NCI-H2029 treated with DMSO at 0.1 percent for 48 hours (cell line): ENCODE measurements around the gene GLI2.

Source experiments
- DNase-seq: peaks from one replicate; lab custom pipeline; 2025; lab: John Stamatoyannopoulos, UW

The GLI2 gene

DNA sequence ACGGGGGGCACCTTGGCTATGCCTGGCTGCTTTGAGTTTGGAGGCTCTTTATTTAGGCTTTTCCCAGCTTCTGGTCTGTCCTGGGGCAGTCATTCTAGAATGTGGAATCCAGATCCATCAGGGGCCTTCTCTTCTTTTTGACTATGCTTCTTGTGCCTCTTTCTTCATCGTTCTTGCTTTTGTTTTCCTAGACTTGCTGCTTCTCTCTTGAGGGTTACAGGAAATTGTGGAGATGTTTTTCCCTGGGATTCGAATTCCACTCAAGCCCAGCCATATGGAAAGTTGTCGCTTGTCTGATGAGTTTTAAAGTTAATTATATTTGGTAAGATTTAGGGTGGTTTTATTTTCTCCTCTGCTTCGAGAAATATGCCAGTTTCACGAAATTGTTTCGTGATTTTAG is 2.4 kb downstream of the GLI2 start:
- no peak for DNase-seq

DNA sequence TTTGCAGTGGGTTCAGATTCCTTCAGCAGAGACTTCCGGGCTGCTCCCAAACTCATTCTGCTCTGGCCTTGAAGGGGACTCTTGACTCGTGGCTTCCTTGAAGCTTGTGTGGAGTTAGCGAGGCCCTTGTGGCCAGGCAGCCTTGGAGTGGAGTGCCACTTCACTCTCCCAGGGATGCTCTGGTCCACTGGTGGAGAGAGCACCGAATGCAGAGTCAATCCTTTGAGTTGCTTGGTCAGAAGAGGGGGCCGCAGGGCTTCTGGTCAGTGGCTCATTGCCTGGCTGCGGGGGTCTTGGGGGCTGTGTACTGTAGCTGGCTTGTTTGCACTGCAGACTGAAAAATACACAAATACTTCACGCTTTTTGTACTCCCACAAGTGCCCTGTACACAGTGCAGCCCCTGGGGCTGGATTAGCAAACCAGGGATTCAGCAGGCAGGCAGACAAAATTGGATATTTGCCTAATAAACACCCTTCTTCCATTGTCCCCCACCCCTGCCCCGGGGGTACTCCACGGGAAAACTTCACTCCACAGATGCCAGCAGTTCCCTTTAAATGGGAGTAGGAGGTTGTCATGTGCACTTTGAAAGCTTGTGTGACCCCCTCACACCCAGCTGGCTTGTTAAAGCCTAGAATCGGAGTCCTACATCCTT is 3.2 kb downstream of the GLI2 start:
- DNase-seq: no peak

DNA sequence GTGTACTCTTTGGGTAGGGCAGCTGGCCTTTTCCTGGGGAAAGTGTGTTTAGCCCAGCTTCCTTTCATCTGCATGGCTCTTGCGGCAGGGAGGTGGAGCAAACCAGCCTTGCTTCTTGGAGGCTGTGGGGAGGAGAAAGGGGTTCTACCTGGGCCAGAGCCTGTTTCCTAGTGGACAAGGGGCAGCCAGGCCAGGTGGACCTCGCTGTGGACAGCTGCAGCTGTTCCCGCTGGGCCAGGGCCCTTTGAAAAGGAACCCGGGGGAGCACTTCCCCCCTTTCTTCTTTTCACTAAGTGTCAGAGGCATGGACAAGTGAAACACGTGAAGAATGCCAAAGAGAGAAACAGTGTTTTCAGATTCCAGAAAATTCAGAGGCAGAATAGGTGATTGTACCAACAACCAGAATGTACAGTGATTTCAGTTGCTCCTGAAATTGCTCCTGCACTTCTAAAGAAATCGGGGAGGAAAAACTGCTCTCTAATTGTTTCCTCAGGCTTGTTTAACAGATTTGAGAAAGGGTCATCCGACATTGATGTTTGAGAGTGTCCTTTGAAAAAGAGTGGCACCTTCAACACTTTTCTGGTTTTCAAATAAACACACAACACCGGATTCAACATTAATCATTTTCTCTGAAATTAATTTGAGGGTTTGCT is 3.9 kb downstream of the GLI2 start:
- DNase-seq: no peak

DNA sequence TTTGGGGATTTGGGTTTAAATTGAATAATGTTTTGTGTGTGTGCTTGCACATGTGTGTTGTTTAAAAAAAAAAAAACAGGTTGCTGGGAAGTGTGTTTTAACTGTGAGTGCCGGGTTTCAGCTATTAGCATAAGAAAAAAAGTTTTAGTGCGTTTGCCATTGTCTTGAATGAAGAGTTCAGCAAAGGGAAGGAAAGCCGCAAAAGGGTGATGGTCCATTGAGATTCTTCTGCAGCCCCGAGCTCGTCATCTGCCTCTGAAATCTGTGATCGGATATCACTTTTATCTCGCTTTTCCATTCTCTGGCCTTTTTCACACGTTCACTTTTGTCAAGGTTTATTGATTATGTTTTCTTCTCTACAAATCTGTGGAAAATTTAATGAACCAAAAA is 4.7 kb downstream of the GLI2 start:
- no peak for DNase-seq

DNA sequence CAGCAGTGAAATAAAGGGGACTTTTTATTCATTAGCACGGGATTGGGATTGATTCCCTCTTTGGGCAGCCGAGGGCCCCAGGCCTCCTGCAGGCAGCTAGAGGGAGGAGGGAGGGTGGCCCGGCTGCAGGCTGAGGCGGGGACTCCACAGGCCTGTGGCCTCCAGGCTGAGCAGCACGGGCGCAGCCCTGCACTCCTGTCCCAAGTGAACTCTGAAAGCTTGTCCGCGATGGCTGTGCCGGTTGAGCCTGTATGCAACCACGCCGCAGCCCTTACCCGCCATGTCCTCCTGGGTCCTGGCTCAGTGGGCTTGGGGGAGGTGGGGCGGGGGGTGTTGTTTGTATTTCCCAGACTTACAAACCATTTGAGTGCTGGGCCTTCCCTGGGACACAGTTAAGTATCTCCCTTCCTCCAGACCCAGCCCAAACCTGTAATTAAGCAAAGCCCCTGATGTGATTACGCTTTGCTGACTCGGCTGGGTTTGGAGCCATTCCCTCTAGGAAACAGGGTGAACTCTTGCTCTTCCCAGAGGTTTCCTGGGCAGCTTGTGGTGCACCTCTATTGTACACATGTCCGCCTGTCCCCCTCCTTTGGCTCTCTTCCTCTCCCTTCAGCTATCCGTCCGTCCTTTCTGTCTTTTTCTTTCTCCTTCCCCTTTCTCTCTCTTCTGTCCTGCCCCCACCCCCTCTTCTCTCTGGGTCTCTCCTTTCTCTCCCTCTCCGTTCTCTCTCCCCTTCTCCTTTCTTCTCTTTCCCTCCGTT is 5.3 kb downstream of the GLI2 start:
- no peak for DNase-seq

DNA sequence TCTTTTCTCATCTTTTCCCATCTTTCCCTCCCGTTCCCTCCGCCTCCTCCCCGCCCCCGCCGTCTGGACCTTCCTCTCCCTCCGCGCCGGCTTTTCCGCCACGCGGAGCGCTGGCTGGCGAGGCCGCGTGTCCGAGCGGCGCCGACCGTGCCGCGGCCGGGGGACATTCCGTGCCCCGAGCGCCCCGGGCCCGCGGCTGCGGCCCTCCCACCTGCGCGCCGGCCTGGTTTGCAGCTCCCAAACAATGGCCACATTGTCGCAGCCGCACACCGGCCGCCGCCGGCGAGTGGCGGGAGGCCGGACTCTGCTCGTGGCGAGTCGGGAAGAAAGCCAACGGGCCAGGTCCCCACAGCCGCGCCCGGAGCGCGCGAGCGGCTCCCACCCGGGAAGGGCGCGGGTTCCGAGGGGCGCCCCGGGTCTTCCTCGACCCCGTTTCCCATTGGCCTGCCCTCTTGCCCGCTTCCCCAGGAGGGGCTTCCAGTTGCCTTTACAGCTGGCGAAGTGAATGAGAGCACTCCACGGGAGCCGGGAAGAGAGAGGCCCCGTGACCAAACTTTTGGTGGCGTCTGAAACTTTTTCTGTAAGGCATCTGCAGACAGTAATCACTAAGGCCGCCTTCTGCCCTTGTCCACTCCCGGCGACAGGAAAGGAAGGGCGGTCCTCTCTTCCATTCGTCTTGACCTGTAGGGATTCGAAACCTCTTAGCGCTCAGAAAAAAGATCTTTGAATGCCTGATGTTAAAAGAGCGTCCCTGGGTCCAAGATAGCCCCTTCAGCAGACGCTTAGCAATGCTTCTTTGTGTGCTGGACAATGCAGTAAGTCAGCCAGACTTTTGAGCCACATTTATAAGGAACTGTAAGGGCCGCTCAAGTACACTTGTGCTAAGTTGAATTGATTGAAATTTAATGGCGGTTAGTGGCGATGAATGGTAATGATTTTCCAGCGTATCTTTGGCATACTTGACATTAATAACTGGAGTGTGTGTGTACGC is 6.2 kb downstream of the GLI2 start:
- no peak for DNase-seq

DNA sequence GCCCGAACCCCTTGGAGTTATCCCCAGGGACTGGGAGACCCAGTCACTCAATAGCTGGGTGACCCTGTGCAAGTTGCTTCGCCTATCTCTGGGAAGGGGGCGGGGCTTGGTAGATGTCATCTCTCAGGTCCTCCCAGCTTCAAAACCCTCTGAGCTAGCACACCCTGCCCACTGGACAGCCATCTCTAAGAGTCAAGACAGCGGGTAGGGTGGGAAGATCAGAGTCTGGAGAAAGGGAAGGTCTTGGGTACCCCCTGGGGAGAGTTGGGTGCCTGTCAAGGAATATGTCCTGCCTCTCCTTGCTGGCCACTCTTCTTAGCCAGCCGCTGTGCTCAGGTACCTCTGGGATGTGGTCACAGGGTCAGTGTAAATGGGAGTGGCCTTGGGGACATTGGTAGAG is 8.0 kb downstream of the GLI2 start:
- DNase-seq: no peak

DNA sequence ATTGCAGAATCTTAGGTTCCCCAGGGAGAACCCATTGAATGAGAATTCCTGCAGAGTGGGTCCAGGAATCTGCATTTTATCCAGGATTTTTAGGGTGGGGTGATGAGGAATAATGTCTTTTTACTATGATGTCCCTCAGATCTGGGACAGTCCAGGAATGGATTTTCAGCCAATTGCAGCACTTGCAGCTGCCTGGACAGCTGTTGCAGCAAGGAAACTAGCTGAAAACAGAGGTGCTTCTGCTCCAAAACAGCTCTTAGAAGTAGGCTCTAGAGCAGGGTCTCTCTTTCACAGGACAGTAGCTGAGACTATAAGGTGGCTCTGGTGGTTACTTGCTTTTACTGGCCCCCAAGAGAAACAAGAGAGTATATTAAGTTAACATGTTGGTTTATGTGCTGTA is 9.1 kb downstream of the GLI2 start:
- no peak for DNase-seq

DNA sequence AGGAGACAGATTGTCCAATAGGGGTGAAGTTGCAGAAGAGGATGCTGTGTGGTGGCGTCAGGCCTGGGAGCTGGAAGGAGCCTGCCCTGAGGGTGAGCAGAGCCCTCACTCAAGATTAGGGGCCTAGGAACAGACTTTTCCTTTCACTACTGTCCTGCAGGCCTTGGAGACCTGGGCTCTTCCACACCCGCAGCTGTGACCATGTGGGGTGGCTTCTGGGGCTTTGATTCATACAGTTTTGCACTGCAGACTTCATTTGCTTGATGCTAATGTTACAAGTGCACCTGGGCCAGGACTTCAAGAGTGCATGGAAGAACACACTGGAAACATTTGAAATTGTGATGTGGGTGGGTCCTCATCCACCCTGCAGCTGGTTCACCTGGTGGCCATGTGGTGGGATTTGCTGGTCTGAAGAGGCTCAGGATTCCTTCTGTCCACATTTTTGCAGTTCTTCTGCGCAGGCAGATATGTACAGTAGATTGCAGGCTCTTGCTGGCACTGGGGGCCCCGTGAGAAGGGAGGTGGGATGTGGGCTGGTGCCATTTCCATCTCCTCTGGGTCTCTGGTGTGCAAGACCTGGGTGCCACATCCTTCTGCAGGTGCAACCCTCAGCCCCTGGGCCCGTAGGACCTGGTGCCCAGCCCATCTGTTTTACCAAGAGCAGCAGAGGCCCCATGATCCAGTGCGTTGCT is 9.9 kb downstream of the GLI2 start:
- DNase-seq: no peak

DNA sequence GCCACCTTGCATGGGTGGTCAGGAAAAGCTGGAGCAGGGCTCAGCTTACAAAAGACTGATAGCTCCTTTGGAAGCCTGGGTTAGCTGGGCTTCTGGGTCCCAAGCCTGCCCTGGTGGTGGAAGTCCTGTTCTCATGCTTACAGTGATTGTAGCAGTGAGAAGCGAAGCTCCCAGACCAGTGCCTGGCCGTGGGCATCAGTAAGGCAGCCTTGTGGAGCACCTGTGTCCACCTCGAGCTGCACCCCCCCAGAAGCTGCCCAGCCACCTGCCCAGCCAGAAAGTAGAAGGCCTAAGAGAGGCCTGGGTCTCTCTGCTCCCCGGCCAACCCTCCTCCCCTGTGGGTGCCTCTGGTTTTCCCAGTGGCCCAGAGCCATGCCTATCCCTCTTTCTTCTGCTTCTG is 10.5 kb downstream of the GLI2 start:
- no peak for DNase-seq

DNA sequence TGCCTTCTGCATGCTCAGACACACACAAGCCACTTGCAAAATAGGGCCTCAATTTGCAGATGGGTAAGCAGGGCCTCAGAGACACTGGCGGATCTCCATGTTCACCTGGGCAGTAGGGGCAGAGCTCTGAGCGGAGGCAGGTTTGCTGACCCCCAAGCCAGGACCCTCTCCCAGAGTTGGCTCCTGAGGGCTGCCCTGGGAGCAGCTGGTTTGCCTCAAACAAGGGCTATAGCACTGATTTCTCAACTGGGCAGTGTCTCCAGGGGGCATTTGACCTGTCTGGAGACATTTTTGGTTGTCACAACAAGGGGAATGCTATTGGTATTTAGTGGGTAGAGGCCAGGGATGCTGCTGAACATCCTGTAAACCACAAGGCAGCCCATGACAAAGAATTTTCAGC is 11.6 kb downstream of the GLI2 start:
- DNase-seq: no peak

DNA sequence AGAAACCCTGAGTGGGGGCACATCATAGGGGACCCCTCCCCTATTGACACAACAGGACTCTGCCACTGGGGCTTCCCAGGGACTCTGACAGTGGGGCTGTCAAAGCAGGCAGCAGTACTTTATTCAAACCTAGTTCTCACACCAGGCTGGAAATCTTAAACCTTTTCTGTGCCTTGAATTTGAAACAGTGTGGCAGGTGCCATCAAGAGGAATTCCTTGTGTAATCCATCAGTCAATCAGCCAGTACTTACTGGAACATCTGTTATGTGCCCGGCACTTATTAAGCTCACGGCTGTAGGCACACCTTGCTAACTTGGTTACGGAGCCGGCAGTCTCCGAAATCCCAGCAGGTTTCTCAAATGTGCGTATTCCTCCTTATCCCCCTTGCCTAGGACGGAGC is 12.0 kb downstream of the GLI2 start:
- DNase-seq: no peak

DNA sequence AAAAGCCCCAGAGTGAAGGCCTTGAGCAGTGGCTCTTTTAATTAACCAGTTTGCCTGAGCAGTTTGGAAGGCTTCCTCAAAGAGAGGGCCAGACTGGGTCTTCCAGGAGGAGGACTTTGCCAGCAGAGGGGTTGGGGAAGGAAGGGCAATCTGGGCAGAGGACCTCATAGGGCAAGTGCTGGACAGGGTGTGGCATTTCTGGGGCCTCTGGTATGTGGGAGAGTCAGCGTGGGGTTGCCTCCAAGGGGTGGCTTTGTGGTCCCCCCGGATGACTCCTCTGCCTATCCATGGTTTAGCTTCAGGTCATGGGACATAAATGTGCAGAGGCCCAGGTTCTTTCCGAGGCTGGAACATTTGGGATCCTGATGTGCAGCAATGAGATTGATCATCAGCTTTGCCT is 12.6 kb downstream of the GLI2 start:
- DNase-seq: no peak

DNA sequence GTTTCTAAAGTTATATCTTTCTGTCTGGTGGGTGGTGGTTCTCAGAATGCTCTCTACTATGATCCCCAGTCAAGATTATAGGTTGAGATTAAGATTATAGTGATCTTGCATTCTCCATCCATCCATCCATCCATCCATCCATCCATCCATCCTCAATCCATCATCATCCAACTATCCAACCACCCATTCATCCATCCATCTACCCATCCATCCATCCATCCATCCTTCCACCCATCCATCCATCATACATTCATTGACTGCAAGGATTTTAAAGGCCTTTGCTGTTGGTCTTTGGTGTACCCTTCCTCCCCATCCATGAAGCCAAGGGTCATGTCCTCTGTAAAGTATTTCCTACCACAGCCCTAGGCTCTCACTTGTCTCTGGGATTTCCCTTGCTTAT is 13.1 kb downstream of the GLI2 start:
- DNase-seq: no peak

DNA sequence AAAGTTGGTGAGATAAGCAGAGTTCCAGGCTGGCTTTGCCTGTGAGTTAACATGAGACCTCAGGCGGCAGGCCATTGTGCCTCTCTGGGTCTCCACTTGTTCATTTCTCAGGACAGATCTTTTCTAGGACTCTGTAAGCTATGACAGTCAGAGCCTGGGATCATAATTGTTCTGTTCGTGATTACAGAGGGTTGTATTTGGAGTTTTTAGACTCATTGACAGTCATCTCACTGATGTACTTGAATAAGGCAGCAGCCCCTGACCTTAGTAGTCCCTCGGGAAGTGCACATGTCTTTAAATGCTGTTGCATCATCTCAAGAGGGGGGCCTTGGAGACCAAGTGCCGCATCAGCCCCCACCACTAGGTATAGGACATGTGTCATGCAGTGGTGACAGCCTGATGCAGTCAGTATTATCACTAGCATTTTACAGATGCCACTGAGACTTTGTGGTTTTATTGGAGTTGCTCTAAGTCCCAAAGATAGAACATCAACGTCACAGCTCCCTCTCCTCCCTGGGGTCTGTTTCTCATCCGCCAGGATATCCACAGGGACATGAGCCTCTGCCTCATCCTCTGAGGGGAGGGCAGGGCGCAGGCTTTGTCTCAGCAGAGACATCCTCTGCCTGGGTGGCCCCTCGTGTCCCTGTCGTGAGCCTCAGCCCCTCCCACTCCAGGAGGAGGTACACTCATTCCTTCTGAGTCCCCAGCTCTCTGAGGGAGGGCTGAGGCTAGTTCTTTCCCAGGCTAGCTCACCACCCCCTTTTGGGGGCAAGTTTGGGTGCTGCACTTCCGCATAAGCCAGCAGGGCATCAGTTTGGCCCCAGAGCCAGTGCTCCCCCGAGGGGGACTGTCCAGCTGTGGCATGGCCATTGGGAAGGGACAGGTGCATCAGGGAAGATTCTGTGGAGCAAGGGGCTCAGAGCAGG is 14.1 kb downstream of the GLI2 start:
- no peak for DNase-seq

DNA sequence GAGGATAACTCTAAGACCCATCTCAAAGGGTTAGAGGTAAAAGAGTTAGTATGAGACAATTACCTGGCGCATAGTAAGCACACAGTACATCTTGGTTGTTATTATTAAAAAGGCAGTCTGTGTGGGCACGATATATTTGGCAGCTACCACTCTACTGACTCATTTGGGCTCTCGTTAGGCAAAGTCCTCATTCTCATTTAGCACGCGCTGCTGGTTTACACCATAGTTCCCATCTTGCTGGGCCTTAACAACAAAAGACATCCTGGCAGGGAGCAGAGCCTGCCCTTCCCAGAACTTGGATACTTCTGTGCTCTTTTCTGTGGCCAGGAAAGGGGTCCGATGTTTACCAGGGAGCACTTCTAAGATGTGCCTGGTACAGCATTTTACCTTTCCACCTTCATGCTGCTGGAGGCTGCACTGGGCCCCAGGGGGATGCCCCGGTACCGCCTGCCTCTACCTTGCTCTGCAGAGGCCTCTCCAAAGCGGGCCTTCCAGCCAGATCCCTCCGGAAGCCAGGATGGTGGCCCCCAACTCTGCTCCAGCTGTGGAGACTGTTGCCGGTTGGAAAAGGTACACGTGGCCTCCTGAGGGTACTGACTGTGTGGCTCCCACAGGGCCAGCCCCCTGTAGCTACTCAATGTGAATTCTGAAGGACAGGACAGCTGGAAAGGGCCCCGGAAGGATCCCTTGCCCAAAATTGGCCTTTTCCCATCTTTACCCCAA is 15.0 kb downstream of the GLI2 start:
- no peak for DNase-seq

DNA sequence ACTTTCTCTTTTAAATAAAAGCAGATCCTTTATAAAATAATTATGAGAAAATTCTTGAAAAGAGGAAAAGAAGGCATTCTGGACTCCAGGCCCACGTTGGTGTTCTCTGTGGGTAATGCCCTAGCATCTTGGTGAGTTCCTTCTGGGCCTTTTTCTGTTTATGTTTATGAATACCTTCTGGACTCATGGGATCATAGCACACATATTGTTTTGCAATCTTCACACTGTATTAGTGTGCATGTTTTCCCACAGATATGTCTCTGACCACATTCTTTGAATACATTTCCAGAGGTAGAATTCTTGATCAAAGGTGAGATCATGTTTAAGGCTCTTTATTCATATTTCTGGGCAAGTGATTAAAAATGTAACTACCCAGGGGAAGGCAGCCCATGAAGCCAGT is 15.9 kb downstream of the GLI2 start:
- DNase-seq: no peak

DNA sequence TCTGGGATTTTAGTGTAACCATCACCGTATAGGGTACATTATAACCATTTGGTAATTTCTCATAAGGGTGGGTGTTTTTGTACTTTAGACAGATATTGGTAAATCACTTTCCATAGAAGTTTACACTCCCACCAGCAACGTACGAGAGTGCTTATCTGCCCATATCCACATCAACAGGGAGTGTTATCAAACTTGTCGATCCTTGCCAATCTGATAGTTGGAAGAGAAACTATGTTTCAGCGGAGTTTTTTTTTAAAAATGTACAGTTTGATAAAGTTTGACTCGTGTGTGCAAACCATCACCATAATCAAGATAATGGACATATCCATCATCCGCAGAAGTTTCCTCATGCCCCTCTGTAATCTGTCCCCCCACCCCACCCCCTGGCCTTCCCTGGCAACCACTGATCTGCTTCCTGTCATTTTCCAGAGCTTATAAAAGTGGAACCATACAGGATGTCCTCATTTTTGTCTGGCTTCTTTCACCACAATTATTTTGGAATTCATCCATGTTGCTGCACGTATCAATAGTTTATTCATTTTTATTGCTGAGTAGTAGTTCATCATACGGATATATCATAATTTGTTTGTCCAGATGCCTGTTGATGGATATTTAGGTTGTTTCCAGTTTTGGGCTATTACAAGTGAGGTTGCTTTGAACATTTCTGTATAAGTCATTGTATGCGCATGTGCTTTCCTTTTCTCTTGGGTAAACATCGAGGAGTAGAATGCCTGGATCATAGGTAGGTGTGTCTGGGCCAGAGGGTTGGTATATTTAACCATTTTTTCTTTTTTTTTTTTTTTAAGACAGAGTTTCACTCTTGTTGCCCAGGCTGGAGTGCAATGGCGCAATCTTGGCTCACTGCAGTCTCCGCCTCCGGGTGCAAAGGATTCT is 18.6 kb downstream of the GLI2 start:
- DNase-seq: no peak
